Vagina (tissue), 2 donors: ENCODE data around the gene CYTH2. TPM values are rescaled to one million over a fixed set of nuclear protein-coding genes. Genes with fewer than 3 reads are reported as not detected.
A peak's percentile ranks its signal among the peaks of the same experiment; 100 is the strongest.

Source experiments
- DNase-seq, 2 donors: peaks; one replicate each; pipeline ENCODE4 v3.0.0-alpha.2; 2017; ENCODE audit errors: extremely low spot score in 2 of 2
- H3K27ac ChIP-seq: fragments of 200-600 bp; sonication (generic); one replicate; pipeline ENCODE4 v1.5.1; 2019
- H3K27me3 ChIP-seq: fragments of 200-600 bp; sonication (generic); one replicate; pipeline ENCODE4 v1.5.1; 2019
- H3K36me3 ChIP-seq, 2 donors: fragments of 200-600 bp; sonication (generic); one replicate each; pipeline ENCODE4 v1.5.1; 2017 to 2019
- H3K4me1 ChIP-seq: fragments of 200-600 bp; sonication (generic); one replicate; pipeline ENCODE4 v1.5.1; 2019
- H3K4me3 ChIP-seq, 2 donors: fragments of 200-600 bp; sonication (generic); 1 replicate in 1 of 2; 2 replicates in 1 of 2; pipeline ENCODE4 v1.5.1; 2016 to 2019
- H3K9me3 ChIP-seq: fragments of 200-600 bp; sonication (generic); one replicate; pipeline ENCODE4 v1.5.1; 2019
- POLR2A ChIP-seq, 2 donors: fragments of 450-650 bp; IDR thresholded peaks; one replicate each; pipeline ENCODE4 v1.6.1; 2017; ENCODE audit warnings: antibody characterized with exemption in 2 of 2, mild to moderate bottlenecking in 2 of 2, moderate library complexity in 2 of 2
- POLR2AphosphoS5 ChIP-seq, 2 donors: sonication (generic); formaldehyde crosslinking; IDR thresholded peaks; one replicate each; pipeline ENCODE4 v1.9.0; 2017; ENCODE audit warnings: antibody characterized with exemption in 2 of 2, mild to moderate bottlenecking in 2 of 2, low read depth in 1 of 2; ENCODE audit not compliant: insufficient read depth in 1 of 2
- intact Hi-C: fragments of 100-400 bp; cut with DNase I; formaldehyde crosslinking; loops from one replicate; pipeline ENCODE4 v1.15.1; 2023
- total RNA-seq: library from RNA; depleted of rRNA; stranded (reverse); fragments of >200 nt; gene quantifications from one replicate; pipeline ENCODE4 v1.2.3, GENCODE V29; 2016
- TF ChIP-seq, protein P1 (sequence below), 3 experiments: fragments of 450-650 bp in 2 of 3; fragments of 200-600 bp in 1 of 3; sonication (generic) in 1 of 3; IDR thresholded peaks; one replicate each; pipeline ENCODE4 v1.5.1; 2017 to 2019; ENCODE audit warnings: antibody characterized with exemption in 3 of 3, mild to moderate bottlenecking in 2 of 3, moderate library complexity in 2 of 3

CYTH2 gene
- total RNA-seq, 1 donor from 2014 or later = 87.2 TPM

DNA sequence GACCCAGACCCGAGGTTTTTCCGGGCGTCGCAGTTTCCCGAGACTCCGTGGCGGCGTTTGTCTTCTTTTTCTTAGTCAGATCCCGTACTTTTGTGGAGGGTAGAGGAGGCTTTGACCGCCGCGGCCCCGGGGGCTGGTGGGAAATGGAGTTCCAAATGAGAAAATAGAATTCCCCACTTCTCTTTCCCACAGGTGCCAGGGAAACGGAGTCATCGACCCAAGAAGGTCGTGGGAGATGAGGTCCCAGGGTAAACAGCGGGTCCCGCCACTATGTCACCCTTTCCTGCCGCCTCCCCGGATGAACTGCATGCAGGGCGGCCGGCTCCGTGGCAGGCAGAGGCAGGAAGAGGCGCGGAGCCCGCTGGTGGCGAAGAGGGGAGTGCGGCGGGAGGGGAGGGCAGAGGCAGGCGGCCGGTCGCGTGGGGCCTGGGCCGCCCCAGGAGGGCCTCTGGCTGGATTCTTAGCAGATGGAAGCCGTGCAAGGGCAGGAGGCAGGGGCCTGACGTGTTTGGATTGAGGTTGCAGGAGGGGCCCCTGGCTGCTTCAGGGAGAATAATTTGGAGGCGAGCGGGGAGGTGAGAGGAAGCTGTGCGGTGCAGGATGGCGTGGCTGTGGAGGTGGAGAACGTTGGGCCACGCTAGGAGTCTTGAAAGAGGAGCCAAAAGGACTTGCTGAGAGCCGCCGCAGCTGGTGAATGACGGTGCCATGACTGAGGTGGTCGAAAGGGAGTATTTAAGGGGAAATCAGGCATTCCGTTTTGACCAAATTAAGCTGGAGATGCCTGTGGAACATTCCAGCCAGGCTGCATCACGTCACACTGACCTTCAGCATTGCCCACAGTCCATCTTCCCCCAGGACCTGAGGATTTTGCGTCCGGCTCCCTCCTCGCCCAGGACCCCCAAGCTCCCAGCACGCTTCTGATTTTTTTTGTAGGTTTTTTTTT lies 11.7 kb downstream of the CYTH2 start:
- Histone ChIP-seq H3K27ac (peak overlapping the region; percentile 84), H3K4me1 (peaks cover 16% of the 10 kb centered on the region), H3K27me3 (no peaks in the 10 kb centered on the region), H3K9me3 (no peaks in the 10 kb centered on the region), H3K36me3 (peaks cover 0 to 31% of the 10 kb centered on the region in 2 donors), H3K4me3 (peak overlapping the region; percentile 51 to 55)
- intact Hi-C loops = no loop called here
- DNase-seq = no peak
- peak in 1 of 2 donors; percentile 61 for TF ChIP-seq POLR2AphosphoS5 (IDR thresholded peaks at IDR 0.05; ENCODE audit: insufficient read depth in 1 of 2, low read depth in 1 of 2)
- TF ChIP-seq POLR2A (IDR thresholded peaks at IDR 0.05) = no peak

GRCh38 chr19:48481846-48482639 lies 12.9 kb downstream of the CYTH2 start:
- Histone ChIP-seq H3K4me1 (peaks cover 16% of the 10 kb centered on the region), H3K4me3 (no peak overlapping the region), H3K27me3 (no peaks in the 10 kb centered on the region), H3K36me3 (peaks cover 0 to 19% of the 10 kb centered on the region in 2 donors), H3K9me3 (no peaks in the 10 kb centered on the region), H3K27ac (no peak overlapping the region)
- intact Hi-C loops = no loop called here
- DNase-seq = no peak
- TF ChIP-seq, protein P1, sequence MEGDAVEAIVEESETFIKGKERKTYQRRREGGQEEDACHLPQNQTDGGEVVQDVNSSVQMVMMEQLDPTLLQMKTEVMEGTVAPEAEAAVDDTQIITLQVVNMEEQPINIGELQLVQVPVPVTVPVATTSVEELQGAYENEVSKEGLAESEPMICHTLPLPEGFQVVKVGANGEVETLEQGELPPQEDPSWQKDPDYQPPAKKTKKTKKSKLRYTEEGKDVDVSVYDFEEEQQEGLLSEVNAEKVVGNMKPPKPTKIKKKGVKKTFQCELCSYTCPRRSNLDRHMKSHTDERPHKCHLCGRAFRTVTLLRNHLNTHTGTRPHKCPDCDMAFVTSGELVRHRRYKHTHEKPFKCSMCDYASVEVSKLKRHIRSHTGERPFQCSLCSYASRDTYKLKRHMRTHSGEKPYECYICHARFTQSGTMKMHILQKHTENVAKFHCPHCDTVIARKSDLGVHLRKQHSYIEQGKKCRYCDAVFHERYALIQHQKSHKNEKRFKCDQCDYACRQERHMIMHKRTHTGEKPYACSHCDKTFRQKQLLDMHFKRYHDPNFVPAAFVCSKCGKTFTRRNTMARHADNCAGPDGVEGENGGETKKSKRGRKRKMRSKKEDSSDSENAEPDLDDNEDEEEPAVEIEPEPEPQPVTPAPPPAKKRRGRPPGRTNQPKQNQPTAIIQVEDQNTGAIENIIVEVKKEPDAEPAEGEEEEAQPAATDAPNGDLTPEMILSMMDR (IDR thresholded peaks at IDR 0.05) = no peak
- no peak for TF ChIP-seq POLR2A (IDR thresholded peaks at IDR 0.05)
- TF ChIP-seq POLR2AphosphoS5 (IDR thresholded peaks at IDR 0.05; ENCODE audit: insufficient read depth in 1 of 2, low read depth in 1 of 2) = no peak

DNA sequence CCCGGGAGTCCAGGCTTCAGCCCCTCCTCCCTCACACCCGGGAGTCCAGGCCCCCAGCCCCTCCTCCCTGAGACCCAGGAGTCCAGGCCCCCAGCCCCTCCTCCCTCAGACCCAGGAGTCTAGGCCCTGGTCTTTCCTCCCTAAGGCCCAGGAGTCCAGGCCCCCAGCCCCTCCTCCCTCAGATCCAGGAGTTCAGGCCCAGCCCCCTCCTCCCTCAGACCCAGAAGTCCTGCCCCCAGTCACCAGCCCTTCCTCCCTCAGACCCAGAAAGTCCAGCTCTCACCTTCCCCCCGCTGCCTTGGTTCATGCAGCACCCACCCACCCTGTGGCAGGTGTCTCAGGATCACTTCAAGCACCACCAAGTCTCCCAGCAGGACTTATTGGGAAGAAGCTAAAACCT lies 14.1 kb downstream of the CYTH2 start:
- Histone ChIP-seq H3K9me3 (no peaks in the 10 kb centered on the region), H3K36me3 (peaks cover 0 to 8% of the 10 kb centered on the region in 2 donors), H3K27me3 (no peaks in the 10 kb centered on the region), H3K27ac (no peak overlapping the region), H3K4me3 (no peak overlapping the region), H3K4me1 (peaks cover 23% of the 10 kb centered on the region)
- no peak for DNase-seq
- TF ChIP-seq POLR2A (IDR thresholded peaks at IDR 0.05) (no peak), POLR2AphosphoS5 (IDR thresholded peaks at IDR 0.05; ENCODE audit: insufficient read depth in 1 of 2, low read depth in 1 of 2) (no peak)
- TF ChIP-seq, protein P1 (IDR thresholded peaks at IDR 0.05) = no peak
- intact Hi-C loops = no loop called here

GRCh38 chr19:48484247-48484893 lies 15.2 kb downstream of the CYTH2 start:
- Histone ChIP-seq H3K27me3 (no peaks in the 10 kb centered on the region), H3K27ac (no peak overlapping the region), H3K36me3 (no peaks in the 10 kb centered on the region), H3K4me1 (peaks cover 26% of the 10 kb centered on the region), H3K9me3 (no peaks in the 10 kb centered on the region), H3K4me3 (no peak overlapping the region)
- DNase-seq = no peak
- intact Hi-C loops = no loop called here
- TF ChIP-seq POLR2AphosphoS5 (IDR thresholded peaks at IDR 0.05; ENCODE audit: insufficient read depth in 1 of 2, low read depth in 1 of 2) = no peak
- TF ChIP-seq POLR2A (IDR thresholded peaks at IDR 0.05) = no peak
- TF ChIP-seq, protein P1 (IDR thresholded peaks at IDR 0.05) = no peak
